Smooth muscle cell (in vitro differentiated cells): Measurements from ENCODE around the gene ACVRL1. TPM values are rescaled to one million over a fixed set of nuclear protein-coding genes. Genes with fewer than 3 reads are reported as not detected.

Experiments
- DNase-seq: peaks from one replicate; lab custom pipeline; 2025; ENCODE audit not compliant: unreplicated experiment; lab: John Stamatoyannopoulos, UW
- H2AFZ ChIP-seq: fragments of 200-600 bp; sonication (generic); 2 replicates; pipeline ENCODE4 v1.6.0; 2016; ENCODE audit warnings: antibody characterized with exemption, low read depth, mild to moderate bottlenecking
- H3F3A ChIP-seq: fragments of 200-600 bp; sonication (generic); 2 replicates; pipeline ENCODE4 v1.6.0; 2017; ENCODE audit warnings: antibody characterized with exemption, low read depth
- H3K27ac ChIP-seq: fragments of 200-600 bp; sonication (generic); 2 replicates; pipeline ENCODE4 v1.5.1; 2016; ENCODE audit warnings: low read depth, mild to moderate bottlenecking
- H3K27me3 ChIP-seq: fragments of 200-600 bp; sonication (generic); 2 replicates; pipeline ENCODE4 v1.6.1; 2016; ENCODE audit warnings: low read depth, mild to moderate bottlenecking
- H3K36me3 ChIP-seq: fragments of 200-600 bp; sonication (generic); 2 replicates; pipeline ENCODE4 v1.5.1; 2016; ENCODE audit warnings: low read depth
- H3K4me1 ChIP-seq: fragments of 200-600 bp; sonication (generic); 2 replicates; pipeline ENCODE4 v1.5.1; 2016; ENCODE audit warnings: low read depth
- H3K4me2 ChIP-seq: fragments of 200-600 bp; sonication (generic); 2 replicates; pipeline ENCODE4 v1.6.0; 2016; ENCODE audit warnings: mild to moderate bottlenecking
- H3K4me3 ChIP-seq: fragments of 200-600 bp; sonication (generic); 2 replicates; pipeline ENCODE4 v1.5.1; 2016; ENCODE audit warnings: mild to moderate bottlenecking
- H3K79me2 ChIP-seq: fragments of 200-600 bp; sonication (generic); 2 replicates; pipeline ENCODE4 v1.6.0; 2016; ENCODE audit warnings: low read depth, mild to moderate bottlenecking
- H3K9ac ChIP-seq: fragments of 200-600 bp; sonication (generic); 2 replicates; pipeline ENCODE4 v1.6.0; 2016; ENCODE audit warnings: low read depth
- H3K9me3 ChIP-seq: fragments of 200-600 bp; sonication (generic); replicated peaks from 2 replicates; pipeline ENCODE4 v1.5.1; 2016; ENCODE audit warnings: low read depth
- H4K20me1 ChIP-seq: fragments of 200-600 bp; sonication (generic); 2 replicates; pipeline ENCODE4 v1.6.0; 2016; ENCODE audit warnings: low read depth
- CTCF ChIP-seq: fragments of 200-600 bp; sonication (generic); IDR thresholded peaks from 2 replicates; pipeline ENCODE4 v1.5.1; 2017; ENCODE audit warnings: borderline replicate concordance, mild to moderate bottlenecking, antibody characterized with exemption; ENCODE audit not compliant: insufficient read depth, poor library complexity, severe bottlenecking
- WGBS: methylation state at CpG from one replicate; pipeline ENCODE4 v1.1.7; 2016; ENCODE audit warnings: low lambda C conversion rate; 5-methylcytosine and 5-hydroxymethylcytosine counted together
- polyA plus RNA-seq: library from polyadenylated mRNA; unstranded; fragments of >200 nt; fragmentation: Nextera tagmentation; extraction: Ambion mirVana; gene quantifications from 2 replicates; pipeline ENCODE4 v1.2.1, GENCODE V29; 2016
- total RNA-seq: library from RNA; depleted of rRNA; stranded (reverse); fragments of >200 nt; gene quantifications from 2 replicates; pipeline ENCODE4 v1.2.3, GENCODE V29; 2014

Gene ACVRL1
- total and polyA plus RNA-seq, 2 experiments from 2014 or later, result 8.4 to 10.4 TPM

- TF ChIP-seq CTCF, result no peak
- Histone ChIP-seq H3K4me2 (no peak overlapping the region), H3K9ac (no peak overlapping the region), H3K4me1 (peaks cover 7% of the 10 kb centered on the region), H3K27ac (no peak overlapping the region), H3F3A (no peaks in the 10 kb centered on the region), H3K4me3 (no peak overlapping the region), H2AFZ (peak overlapping the region; percentile 21), H3K27me3 (no peaks in the 10 kb centered on the region), H4K20me1 (no peaks in the 10 kb centered on the region), H3K9me3 (no peaks in the 10 kb centered on the region), H3K36me3 (no peaks in the 10 kb centered on the region), H3K79me2 (no peaks in the 10 kb centered on the region)
- 45% methylated on average over 8 of the region's 8 CpGs for WGBS
- DNase-seq, result no peak
Observed at GRCh38 chr12:51926064-51926632, 18.8 kb downstream of the ACVRL1 start.

- Histone ChIP-seq H3K27ac (no peak overlapping the region), H2AFZ (no peak overlapping the region), H3K4me2 (no peak overlapping the region), H3K27me3 (no peaks in the 10 kb centered on the region), H3K9me3 (no peaks in the 10 kb centered on the region), H3K36me3 (no peaks in the 10 kb centered on the region), H4K20me1 (no peaks in the 10 kb centered on the region), H3K9ac (no peak overlapping the region), H3K79me2 (no peaks in the 10 kb centered on the region), H3K4me1 (peaks cover 7% of the 10 kb centered on the region), H3F3A (no peaks in the 10 kb centered on the region), H3K4me3 (no peak overlapping the region)
- no peak for DNase-seq
- WGBS, result 71% methylated on average over 2 of the region's 2 CpGs
- peak; percentile 41 for TF ChIP-seq CTCF
Observed at GRCh38 chr12:51926718-51927117, 19.4 kb downstream of the ACVRL1 start.

- Histone ChIP-seq H3K4me1 (peaks cover 1% of the 10 kb centered on the region), H3F3A (no peaks in the 10 kb centered on the region), H3K9ac (no peak overlapping the region), H3K79me2 (no peaks in the 10 kb centered on the region), H3K36me3 (no peaks in the 10 kb centered on the region), H2AFZ (no peak overlapping the region), H4K20me1 (no peaks in the 10 kb centered on the region), H3K27me3 (no peaks in the 10 kb centered on the region), H3K4me2 (no peak overlapping the region), H3K4me3 (no peak overlapping the region), H3K27ac (no peak overlapping the region), H3K9me3 (no peaks in the 10 kb centered on the region)
- no peak for TF ChIP-seq CTCF
- no peak for DNase-seq
- 79% methylated on average over 5 of the region's 5 CpGs for WGBS
Observed at GRCh38 chr12:51932218-51933076, 25.1 kb downstream of the ACVRL1 start.
